ENCODE measurements around the gene SLC6A9.

- TF ChIP-seq CTCF (IDR thresholded peaks at IDR 0.05 in 8 of 11, conservative IDR thresholded peaks at IDR 0.05 in 3 of 11) (no peak), POLR2A (IDR thresholded peaks at IDR 0.05) (no peak)
Observed at GRCh38 chr1:43963006-43963405, 68.3 kb downstream of the SLC6A9 start.

Measured in spleen (tissue), 7 donors.